ENCODE results near the gene CNOT4. TPM values are rescaled to one million over a fixed set of nuclear protein-coding genes. Genes with fewer than 3 reads are reported as not detected.

CNOT4 gene
- total RNA-seq, 1 experiment from 2014 or later = 25.8 TPM

- H3K4me3 ChIP-seq = peak overlapping the region; percentile 78
- peaks cover 4% of the 10 kb centered on the region; the same call in 1 of the 2 replicates for H3K36me3 ChIP-seq (ENCODE audit: low read depth)
- no TSS peak for BruUV-seq (replicated peaks)
- peak overlapping the region; percentile 77 for H3K27ac ChIP-seq
- H3K4me1 ChIP-seq (replicated peaks; ENCODE audit: insufficient read depth) = peaks cover 27% of the 10 kb centered on the region
- peak overlapping the region; percentile 84 for H2AFZ ChIP-seq
- TF ChIP-seq CTCF (conservative IDR thresholded peaks at IDR 0.05) (no peak), EZH2 (IDR thresholded peaks at IDR 0.05; ENCODE audit: low read depth) (no peak)
- peaks cover 52% of the 10 kb centered on the region for H3K79me2 ChIP-seq (ENCODE audit: low read depth)
- H3F3A ChIP-seq (ENCODE audit: insufficient read depth, low read depth) = peaks cover 9% of the 10 kb centered on the region; the same call in 1 of the 2 replicates
- H3K27me3 ChIP-seq (ENCODE audit: insufficient read depth, low read depth) = no peaks in the 10 kb centered on the region
- intact Hi-C loops (cut with micrococcal nuclease; ENCODE audit: unreplicated experiment) = loop anchor here (5.0 kb wide), 1 partner anchor 97 kb away; no protein-coding TSS in a partner anchor
- ChIA-PET CTCF (interaction anchor here (0.6 kb wide), 1 partner anchor 9 kb away, joined by 4 read pairs; no protein-coding TSS in a partner anchor), POLR2A (ENCODE audit: unreplicated experiment) (no interaction called here)
- no peaks in the 10 kb centered on the region for H3K9me3 ChIP-seq (ENCODE audit: insufficient read depth, low read depth)
- peak overlapping the region; percentile 96 for H3K4me2 ChIP-seq
- DNase-seq = no peak
- no peaks in the 10 kb centered on the region for H3K9me2 ChIP-seq (ENCODE audit: insufficient read depth)
- peaks cover 23% of the 10 kb centered on the region for H4K20me1 ChIP-seq (ENCODE audit: insufficient read depth)
These were observed 388 bp downstream of the CNOT4 start for GRCh38 chr7:135509589-135509838.

- CTCF ChIA-PET = interaction anchor here (0.5 to 0.6 kb wide), 2 partner anchors 8 to 606 kb away, joined by 4 read pairs; no protein-coding TSS in a partner anchor
- no peak for DNase-seq
- TF ChIP-seq CTCF (conservative IDR thresholded peaks at IDR 0.05) (no peak), EZH2 (IDR thresholded peaks at IDR 0.05; ENCODE audit: low read depth) (no peak)
These were observed 866 bp downstream of the CNOT4 start for GRCh38 chr7:135508883-135509588.

GRCh38 chr7:135501402-135501801, 8.5 kb downstream of the CNOT4 start:
- Histone ChIP-seq H2AFZ (no peak overlapping the region), H3K27ac (no peak overlapping the region), H4K20me1 (ENCODE audit: insufficient read depth) (peaks cover 16% of the 10 kb centered on the region), H3K4me3 (no peak overlapping the region), H3K36me3 (ENCODE audit: low read depth) (peaks cover 4% of the 10 kb centered on the region; the same call in 1 of the 2 replicates), H3K79me2 (ENCODE audit: low read depth) (peaks cover 96% of the 10 kb centered on the region), H3K9me2 (ENCODE audit: insufficient read depth) (no peaks in the 10 kb centered on the region), H3K9me3 (ENCODE audit: insufficient read depth, low read depth) (no peaks in the 10 kb centered on the region), H3F3A (ENCODE audit: insufficient read depth, low read depth) (no peaks in the 10 kb centered on the region), H3K4me1 (replicated peaks; ENCODE audit: insufficient read depth) (no peaks in the 10 kb centered on the region), H3K27me3 (ENCODE audit: insufficient read depth, low read depth) (no peaks in the 10 kb centered on the region), H3K4me2 (no peak overlapping the region)
- BruUV-seq (replicated peaks) = no TSS peak
- CTCF ChIA-PET = interaction anchor here (0.7 kb wide), 1 partner anchor 1623 kb away, joined by 11 read pairs; no protein-coding TSS in a partner anchor
- no peak for DNase-seq
- TF ChIP-seq EZH2 (IDR thresholded peaks at IDR 0.05; ENCODE audit: low read depth) = no peak
- TF ChIP-seq CTCF (conservative IDR thresholded peaks at IDR 0.05) = no peak
- POLR2A ChIA-PET (ENCODE audit: unreplicated experiment) = no interaction called here
- intact Hi-C loops (cut with micrococcal nuclease; ENCODE audit: unreplicated experiment) = no loop called here

More at GRCh38 chr7:135508883-135509588, 866 bp downstream of the CNOT4 start:
- Histone ChIP-seq H3K4me3 (peak overlapping the region; percentile 78), H3K27ac (peak overlapping the region; percentile 77), H3K9me3 (ENCODE audit: insufficient read depth, low read depth) (no peaks in the 10 kb centered on the region), H3K27me3 (ENCODE audit: insufficient read depth, low read depth) (no peaks in the 10 kb centered on the region), H3K9me2 (ENCODE audit: insufficient read depth) (no peaks in the 10 kb centered on the region), H4K20me1 (ENCODE audit: insufficient read depth) (peaks cover 23% of the 10 kb centered on the region), H3K4me1 (replicated peaks; ENCODE audit: insufficient read depth) (peaks cover 27% of the 10 kb centered on the region), H2AFZ (peak overlapping the region; percentile 84), H3K79me2 (ENCODE audit: low read depth) (peaks cover 54% of the 10 kb centered on the region), H3F3A (ENCODE audit: insufficient read depth, low read depth) (peaks cover 9% of the 10 kb centered on the region; the same call in 1 of the 2 replicates), H3K36me3 (ENCODE audit: low read depth) (peaks cover 4% of the 10 kb centered on the region; the same call in 1 of the 2 replicates), H3K4me2 (peak overlapping the region; percentile 96)
- POLR2A ChIA-PET (ENCODE audit: unreplicated experiment) = interaction anchor here (0.6 kb wide), 2 partner anchors 78 to 89 kb away, joined by 3 to 4 read pairs; no protein-coding TSS in a partner anchor
- intact Hi-C loops (cut with micrococcal nuclease; ENCODE audit: unreplicated experiment) = loop anchor here (5.0 kb wide), 1 partner anchor 97 kb away; no protein-coding TSS in a partner anchor
- TSS peak; percentile 64 for BruUV-seq (replicated peaks)

Data from PC-9 (cell line).